Epithelial cell of prostate (primary cell): ENCODE results near the gene LGI4.
"Not testable (repeated sequence)": the region's sequence is repeated elsewhere in the genome, so short reads cannot be mapped to it uniquely, and the experiment has no call there.

ENCODE experiments used
- DNase-seq: peaks from one replicate; pipeline ENCODE4 v3.0.0-alpha.2; 2011; ENCODE audit warnings: low read depth, low spot score
- H3K27ac ChIP-seq: fragments of 450-650 bp; 2 replicates; pipeline ENCODE4 v1.5.1; 2017; ENCODE audit warnings: mild to moderate bottlenecking

Gene LGI4

DNA sequence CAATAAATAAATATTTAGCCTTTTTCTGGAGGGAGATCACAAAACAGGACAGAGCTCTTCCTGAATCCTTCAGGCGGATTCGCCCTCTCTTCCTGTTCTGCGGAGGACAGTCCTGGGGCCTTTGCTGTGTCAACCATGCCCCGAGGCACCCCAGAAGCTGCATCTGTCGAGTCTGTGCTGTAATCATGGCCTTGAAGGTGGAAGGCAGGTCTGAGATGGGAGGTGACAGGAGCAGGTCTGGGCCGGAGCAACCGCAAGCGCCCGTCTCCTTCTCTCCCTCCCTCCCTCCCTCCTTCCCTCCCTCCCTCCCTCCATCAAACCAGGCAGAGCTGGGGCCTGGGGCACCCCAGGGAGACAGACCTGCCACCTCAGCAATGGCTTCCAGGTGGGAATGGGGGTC is 23.9 kb downstream of the LGI4 start:
- peak overlapping the region; percentile 24 for H3K27ac ChIP-seq
- DNase-seq: no peak

DNA sequence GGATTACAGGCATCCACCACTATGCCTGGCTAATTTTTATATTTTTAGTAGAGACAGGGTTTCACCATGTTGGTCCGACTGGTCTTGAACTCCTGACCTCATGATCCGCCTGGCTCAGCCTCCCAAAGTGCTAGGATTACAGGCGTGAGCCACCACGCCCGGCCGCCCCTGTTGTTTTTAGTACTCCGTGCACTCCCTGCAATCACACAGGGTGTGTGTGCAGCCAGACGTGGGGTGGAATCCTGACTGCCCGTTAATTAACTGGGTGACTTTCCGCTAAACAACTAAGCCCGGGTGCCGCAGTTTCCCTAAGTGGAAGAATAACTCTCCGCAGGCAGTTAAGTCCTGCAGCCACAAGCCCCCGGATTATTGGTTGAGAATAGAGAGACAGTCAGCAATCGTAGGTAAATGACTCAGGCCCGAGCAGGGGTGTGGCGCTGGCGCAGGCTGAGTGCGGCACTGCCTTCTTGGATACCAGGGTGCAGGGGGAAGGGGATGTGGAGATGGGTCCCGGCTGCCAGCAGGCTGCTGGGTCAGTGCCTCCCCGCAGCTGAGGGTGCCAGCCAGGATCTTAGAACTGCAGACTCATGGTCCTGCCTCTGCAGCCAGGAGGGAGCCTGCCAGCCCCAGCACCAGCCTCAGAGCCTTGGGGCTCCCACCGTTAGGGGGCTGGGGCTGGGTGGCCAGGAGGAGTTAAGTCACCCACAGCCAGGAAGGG is 25.3 kb downstream of the LGI4 start:
- H3K27ac ChIP-seq: peak overlapping the region; percentile 17
- DNase-seq: no peak

DNA sequence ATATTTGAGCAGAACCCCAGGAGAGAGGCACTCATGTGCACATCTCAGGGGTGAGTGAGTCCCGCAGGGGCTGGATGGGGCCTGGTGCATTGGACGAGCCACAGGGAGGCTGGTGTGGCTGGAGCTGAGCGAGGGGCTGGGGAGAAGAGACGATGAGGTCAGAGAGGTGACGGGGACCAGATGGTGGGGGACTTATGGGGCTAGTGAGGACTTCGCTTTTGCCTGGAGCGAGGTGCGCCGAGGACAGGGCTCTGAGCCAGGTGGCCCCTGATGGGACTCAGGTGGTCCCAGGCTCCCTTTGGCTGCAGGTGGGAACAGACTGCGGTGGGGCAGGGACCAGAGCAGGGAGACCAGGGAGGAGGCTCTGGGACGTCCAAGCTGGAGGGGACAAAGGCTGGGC is 26.1 kb downstream of the LGI4 start:
- no peak overlapping the region for H3K27ac ChIP-seq
- DNase-seq: no peak

DNA sequence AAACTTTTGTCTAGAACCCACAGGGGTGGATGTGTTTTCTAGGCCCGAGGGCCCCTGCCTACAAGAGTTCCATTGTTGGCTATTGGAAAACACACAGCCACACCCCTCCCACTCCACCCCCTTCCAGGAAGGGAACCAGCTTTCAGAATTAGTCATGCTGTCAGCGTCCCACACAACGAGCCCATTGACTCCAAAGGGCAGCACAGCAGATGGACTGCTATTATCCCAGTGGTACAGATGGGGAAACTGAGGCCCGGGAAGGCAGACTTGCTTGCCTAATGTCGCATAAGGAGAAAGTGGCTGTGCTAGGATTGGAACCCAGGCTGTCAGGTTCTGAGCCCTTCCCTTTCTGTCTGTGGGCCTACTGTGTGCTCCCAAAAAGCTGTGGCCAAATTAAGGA is 27.3 kb downstream of the LGI4 start:
- H3K27ac ChIP-seq: peak overlapping the region; percentile 61
- DNase-seq: peak; percentile 83

DNA sequence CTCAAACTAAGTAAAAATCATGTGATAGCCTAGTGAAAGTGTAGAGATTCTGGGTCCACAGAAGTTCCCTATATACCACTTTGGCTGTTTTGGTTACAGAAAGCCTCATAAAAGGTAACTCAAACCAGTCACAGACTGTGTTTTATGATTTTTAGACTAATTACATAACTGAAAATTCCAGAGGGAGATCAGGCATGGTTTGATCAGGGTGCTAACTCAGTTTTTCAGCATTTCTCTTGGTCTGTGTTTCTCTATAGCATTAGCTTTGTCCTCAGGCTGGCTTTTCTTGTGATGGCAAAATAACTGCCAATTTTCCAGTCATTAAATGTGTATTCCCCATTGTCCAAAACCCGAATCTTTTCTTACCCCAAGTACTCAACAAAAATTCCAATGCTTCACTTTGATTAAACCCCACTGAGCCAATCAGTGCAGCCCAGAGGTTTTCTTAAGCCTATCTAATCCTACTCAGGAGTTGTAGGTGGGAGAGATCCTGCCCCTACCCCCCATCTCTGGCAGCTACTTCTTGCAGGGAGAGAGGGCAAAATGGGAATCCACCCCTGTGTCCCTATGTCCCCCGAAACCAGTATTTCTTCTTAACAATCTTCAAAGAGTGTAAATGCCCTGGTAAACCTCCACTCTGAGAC is 27.8 kb downstream of the LGI4 start:
- H3K27ac ChIP-seq: peak overlapping the region; percentile 61
- DNase-seq: no peak

DNA sequence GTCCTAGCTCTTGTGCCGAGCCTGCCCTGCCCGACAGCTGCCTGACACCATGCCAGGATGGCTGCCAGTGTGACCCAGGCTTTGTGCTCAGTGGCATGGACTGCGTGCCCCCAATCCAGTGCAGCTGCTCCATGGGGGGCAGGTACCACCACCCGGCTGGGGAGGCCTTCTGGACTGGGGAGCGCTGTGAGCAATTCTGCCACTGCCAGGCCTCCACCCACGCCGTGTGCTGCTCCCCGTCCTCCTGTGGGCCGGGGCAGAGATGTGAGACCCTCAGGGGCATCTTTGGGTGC is 28.6 kb downstream of the LGI4 start:
- H3K27ac ChIP-seq: no peak overlapping the region
- no peak for DNase-seq

DNA sequence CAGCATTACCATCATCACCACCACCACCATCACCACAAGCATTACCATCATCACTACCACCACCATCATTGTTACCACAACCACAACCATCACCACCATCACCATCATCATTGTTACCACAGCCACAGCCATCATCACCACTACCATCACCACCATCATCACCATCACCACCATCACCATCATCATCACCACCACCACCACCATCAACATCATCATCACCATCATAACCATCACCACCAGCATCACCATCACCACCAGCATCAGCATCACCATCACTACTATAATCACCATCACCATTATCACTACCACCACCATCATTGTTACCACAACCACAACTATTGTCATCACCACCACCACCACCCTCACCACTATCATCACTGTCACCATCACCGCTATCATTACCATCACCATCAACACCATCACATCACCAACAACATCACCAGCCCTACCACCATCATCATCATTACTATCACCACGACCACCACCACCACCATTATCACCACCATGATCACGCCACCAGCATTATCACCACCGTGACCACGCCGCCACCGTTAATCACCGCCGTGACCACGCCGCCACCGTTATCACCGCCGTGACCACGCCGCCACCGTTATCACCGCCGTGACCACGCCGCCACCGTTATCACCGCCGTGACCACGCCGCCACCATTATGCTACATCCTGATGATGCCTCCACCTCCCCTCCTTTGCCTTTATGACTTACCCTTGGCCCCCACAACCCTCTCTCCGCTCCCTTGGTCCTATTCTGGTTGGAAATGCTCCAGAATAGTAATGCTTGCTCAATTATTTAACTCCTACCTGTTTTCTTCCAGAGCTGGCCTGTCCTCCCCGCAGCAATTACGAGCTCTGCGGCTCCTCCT is 29.2 kb downstream of the LGI4 start:
- DNase-seq: no peak
- H3K27ac ChIP-seq: no peak overlapping the region

DNA sequence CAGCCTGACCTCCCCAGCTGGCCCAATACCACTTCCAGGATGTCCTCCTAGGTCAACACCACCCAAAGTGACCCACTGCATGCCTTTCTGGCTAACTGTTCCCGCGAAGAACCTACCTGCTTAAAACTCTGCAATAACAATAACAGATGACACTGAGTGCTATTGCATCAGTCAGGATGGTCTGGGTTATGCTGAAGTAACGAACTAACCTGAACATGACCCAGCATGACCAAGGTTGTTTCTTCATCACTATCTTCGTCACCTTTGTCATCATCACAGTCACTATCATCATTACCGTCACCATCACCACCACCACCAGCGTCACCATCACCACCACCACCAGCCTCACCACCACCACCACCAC is 29.8 kb downstream of the LGI4 start:
- no peak overlapping the region for H3K27ac ChIP-seq
- no peak for DNase-seq

DNA sequence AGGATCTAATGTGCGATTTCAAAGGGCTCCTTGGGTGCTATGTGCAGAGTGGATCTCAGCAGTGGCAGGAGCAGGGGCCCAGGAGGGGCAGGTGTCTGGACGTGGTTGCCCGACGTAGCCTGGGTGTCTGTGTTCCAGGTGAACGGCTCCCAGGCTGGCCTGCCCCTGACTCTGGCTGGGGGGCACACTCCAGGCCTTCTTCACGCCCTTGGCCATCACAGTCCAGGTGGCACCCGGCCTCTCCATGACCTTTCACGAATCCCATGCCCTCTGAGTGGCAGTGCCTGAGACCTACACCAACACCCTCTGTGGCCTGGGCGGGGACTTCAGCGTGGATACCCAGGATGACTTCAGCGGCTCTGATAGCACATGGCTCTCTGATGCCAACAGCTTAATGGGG is 30.5 kb downstream of the LGI4 start:
- no peak overlapping the region for H3K27ac ChIP-seq
- DNase-seq: no peak

DNA sequence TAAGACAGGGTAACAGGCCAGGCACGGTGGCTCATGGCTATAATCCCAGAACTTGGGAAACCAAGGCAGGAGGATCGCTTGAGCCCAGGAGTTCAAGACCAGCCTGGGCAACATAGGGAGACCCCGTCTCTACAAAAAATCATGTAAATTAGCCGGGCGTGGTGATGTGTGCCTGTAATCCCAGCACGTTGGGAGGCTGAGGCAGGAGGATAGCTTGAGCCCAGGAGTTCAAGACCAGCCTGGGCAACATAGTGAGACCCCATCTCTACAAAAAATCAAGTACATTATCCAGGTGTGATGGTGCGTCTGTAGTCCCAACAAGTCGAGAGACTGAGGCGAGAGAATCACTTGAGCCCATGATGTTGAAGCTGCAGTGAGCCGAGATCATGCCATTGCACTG is 31.2 kb downstream of the LGI4 start:
- DNase-seq, H3K27ac ChIP-seq: not testable (repeated sequence)

DNA sequence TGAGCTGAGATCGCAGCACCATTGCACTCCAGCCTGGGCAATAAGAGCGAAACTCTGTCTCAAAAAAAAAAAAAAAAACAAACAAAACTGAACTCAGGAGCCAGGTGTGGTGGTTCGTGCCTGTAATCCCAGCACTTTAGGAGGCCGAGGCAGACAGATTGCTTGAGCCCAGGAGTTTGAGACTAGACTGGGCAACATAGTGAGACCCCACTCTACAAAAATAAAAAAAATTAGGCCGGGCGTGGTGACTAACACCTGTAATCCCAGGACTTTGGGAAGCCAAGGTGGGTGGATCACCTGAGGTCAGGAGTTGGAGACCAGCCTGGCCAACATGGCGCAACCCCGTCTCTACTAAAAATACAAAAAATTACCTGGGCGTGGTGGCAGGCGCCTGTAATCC is 32.9 kb downstream of the LGI4 start:
- not testable (repeated sequence) for DNase-seq

DNA sequence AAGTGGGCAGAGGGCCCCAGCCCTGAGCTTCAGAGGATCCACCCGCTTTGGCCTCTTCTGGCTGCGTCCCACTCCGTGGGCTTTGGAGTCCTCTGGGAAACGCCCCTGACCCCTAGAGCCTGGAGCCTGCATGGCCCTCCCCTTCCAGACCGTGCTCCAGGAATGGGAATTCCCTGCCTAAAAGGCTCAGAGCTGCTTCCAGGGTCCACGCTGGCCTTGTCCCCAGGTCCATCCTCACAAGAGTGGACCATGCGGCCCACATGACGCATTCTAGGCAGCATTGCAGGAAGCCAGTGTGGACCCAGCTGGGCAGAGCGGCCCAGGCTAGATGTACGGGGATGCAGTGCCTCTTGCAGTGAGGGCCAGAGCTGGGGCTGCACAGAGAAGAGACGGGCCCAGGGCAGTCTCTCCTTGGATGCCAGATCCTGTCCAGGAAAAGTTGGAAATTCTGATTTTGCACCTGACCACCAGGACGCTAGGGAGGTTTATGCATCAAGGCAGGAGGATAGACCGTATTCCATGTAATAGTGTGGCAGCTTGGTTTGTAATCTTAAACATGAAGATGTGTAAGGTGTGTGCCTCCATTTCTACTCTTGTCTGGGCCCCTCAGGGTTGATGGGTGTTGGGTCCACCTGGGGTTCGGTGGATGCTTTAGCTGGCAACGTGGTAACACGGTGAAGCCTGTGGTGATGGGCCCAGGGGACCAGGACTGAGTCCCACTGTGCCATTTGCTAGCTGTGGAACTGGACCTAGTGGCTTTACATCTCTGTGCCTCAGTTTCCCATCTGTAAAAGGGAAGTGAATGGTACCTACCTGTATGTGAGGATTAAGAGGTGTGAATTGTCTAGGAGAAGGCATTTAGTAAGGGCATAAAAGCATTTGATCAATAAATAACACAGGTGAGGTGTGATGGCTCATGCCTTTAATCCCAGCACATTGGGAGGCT is 34.0 kb downstream of the LGI4 start:
- DNase-seq: no peak
- no peak overlapping the region for H3K27ac ChIP-seq

More for the DNA sequence above, 32.9 kb downstream of the LGI4 start:
- H3K27ac ChIP-seq: not testable (repeated sequence)

DNA sequence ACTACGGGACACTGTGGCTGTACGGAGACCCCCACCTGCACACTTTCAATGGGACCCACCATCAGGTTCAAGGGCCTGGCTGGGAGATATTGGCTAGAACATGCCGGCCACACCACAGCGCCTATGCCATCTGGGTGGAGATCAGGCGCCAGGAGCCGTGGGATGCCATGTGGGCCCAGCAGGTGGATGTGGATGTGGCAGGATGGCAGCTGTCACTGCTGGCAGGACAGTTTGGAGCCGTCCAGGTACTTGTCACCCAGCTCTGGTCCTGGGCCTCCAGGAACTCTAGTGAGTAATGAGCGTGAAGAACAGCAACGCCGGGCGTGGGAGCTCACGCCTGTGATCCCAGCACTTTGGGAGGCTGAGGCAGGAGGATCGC is 35.0 kb downstream of the LGI4 start:
- DNase-seq: no peak
- no peak overlapping the region for H3K27ac ChIP-seq

DNA sequence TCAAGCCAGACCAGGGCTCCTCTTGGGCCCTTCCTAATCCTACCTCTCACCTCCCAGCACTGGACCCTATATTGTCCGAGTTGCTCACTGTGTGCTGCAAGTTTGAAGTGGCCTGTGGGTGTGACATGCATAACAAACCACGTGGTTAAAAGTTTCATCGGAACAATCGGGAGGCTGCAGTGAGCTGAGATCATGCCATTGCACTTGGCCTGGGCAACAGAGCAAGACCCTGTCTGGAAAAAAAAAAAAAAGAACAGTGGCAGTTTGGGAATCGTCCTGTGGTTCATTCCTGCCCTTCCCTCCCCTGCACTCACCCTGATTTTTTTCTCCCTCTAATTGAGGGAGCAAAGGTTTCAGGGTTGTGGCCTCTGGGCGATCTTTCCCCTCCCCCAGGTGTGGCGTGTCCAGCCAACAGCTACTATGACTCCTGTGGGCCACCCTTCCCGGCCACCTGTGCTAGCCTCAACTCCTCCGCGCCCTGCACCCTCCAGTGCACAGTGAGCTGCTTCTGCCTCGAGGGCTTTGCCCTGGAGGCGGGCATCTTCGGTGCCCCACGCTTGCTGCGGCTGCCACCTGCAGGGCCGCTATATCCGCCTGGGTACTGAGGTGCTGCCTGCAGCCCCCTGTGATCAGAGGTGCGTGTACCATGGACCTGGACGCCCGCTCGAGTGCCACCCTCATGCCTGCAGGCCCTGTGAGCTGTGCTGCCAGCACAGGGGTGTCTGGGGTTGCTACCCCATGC is 35.5 kb downstream of the LGI4 start:
- DNase-seq: no peak
- no peak overlapping the region for H3K27ac ChIP-seq

DNA sequence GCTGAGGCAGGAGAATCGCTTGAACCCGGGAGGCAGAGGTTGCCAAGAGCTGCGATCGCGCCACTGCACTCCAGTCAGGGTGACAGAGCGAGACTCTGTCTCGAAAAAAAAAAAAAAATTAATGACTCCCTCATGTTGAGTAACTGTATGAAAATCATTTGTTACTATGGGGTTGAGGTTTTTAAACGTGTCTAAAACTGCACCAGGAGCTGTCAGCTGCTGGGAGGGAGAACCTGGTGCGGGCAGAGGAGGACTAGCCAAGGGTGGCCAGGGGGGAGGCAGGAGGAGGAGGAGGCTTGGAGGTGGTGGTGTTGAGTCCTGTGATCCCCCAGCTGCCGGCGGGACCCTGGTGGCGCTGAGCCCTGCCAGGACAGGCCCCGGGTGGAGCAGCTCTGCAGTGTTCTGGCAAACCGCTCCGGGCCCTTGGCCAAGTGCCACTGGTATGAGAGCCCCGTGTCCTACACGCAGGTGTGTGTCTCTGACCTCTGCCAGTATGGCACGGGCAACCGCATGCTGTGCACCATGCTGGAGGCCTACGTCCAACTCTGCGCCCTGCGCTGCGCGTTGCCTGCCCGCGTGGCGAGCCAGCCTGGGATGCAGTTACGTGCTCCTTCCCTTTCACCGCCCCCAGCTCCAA is 36.3 kb downstream of the LGI4 start:
- peak overlapping the region; percentile 9 for H3K27ac ChIP-seq
- DNase-seq: no peak

DNA sequence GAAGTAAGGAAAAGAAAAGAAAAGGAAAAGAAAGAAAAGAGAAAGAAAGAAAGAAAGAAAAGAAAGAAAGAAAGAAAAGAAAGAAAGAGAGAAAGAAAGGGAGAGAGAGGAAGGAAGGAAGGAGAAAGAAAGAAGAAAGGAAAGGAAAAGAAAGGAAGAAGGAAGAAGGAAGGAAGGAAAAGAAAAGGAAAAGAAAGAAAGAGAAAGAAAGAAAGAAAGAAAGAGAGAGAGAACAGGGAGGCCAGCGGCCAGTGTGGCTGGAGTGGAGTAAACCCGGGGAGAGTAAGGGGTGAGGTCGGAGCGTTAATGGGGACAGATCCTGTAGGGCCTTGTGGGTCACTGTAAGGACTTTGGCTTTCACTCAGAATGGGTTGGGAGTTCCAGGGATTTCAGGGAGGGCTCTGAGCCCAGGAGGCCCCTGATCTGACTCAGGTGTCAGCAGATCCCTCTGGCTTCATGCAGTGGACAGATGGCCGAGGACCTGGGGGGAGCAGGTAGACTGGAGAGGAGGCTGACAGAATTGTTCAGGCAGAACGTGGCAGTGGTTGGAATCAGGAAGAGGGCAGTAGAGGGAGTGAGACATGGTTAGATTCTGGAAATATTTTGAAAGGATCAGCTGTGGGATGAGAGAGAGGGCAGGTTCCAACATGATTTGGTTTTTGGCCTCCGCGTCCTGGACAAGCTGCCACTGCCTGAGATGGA is 39.0 kb downstream of the LGI4 start:
- H3K27ac ChIP-seq: peak overlapping the region; percentile 51
- no peak for DNase-seq

DNA sequence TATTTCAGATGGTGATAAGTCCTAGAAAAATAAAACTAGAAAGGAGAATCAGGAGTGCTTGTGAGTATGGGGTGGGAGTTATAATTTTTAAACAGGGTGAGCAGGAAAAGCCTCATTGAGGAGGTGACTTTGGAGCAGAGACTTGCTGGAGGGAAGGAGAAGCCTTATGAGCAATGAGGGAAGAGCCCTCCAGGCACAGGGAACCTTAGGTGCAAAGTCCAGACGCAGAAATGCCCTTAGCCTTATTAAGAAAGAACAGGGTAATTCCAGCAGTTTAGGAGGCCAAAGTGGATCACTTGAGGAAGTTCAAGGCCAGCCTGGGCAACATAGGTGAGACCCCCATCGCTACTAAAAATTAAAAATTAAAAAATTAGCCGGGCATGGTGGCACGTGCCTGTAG is 40.2 kb downstream of the LGI4 start:
- DNase-seq: no peak
- H3K27ac ChIP-seq: no peak overlapping the region

DNA sequence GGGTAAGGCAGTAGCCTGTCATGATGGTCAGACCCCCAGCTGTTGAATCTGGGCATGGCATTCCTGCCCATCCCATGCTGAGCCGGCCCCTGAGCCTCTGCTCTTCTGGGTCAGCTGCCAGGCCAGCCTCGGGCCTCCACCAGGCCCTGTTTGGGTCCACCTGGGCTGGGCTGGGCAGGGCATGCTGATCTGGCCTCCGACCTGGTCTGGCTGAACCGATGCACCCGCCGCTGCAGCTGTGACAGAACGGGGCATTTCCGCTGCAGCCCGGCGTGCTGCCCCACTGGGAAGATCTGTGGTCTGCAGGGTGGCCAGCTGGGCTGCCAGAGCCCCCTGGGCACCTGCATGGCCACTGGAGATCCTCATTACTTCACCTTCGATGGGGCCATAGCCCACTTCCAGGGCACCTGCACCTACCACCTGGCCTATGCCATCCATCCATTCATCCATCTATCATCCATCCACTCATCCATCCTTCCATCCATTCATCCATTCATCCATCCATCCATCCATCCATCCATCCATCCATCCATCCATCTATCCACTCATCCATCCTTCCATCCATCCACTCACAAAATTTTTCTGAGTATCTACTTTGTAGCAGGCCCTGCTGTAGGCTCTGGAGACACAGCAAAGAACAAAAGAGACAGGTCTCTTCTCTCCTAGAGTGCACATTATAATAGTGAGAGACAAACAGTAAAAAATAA is 40.8 kb downstream of the LGI4 start:
- H3K27ac ChIP-seq: no peak overlapping the region
- DNase-seq: no peak
